ENCODE data around the gene DCDC1. TPM values are rescaled to one million over a fixed set of nuclear protein-coding genes. Genes with fewer than 3 reads are reported as not detected.

Gene DCDC1
- total RNA-seq, 6 donors from 2014 or later, result 0.11 to 25.2 (median 3.3) TPM

DNA sequence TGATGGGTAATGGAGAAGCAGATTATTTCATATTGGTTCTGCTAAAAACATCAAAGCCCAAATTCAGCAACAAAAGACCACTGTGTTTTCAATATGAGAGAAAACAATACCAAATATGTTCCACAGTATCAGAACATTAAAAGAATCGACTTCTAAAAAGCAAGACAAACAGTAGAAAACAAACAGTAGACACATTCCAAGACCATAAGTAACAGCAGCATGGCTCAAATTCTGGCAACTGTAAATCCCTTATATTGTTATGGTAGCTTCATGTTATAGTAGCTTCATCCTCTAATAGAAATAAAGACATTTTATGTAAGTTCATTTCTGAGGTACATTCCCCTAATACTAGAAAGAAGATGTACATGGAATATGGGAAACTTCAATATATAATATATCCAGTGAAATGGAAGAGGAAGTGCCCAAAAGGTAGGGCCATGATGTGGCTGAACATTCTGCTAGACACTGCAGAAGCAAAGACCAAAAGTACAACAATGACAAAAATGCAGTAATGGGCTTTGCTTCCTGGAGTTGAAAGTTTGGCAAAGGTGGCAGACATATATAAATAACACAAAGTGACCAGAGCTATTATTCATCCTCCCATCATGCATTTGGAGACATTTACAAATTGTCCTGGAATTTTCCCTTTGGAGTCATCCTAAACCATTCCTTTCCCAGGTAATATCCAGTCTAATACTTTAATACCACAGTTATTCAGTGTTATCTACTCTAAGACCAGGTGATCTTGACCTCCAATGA is 299.9 kb downstream of the DCDC1 start:
- H3K4me3 ChIP-seq, result no peak overlapping the region
- H3K9me3 ChIP-seq, result no peaks in the 10 kb centered on the region
- no peaks in the 10 kb centered on the region for H3K4me1 ChIP-seq
- H3K36me3 ChIP-seq, result no peaks in the 10 kb centered on the region
- ATAC-seq (ENCODE audit: low FRiP score in 2 of 2), result no peak
- no peak for TF ChIP-seq POLR2A (IDR thresholded peaks at IDR 0.05)
- no peak for TF ChIP-seq CTCF (IDR thresholded peaks at IDR 0.05)
- TF ChIP-seq POLR2AphosphoS5 (IDR thresholded peaks at IDR 0.05), result no peak
- no peak for TF ChIP-seq EP300 (IDR thresholded peaks at IDR 0.05)
- H3K27me3 ChIP-seq, result no peaks in the 10 kb centered on the region
- 46 to 68% methylated on average over 1 of the region's 1 CpG for WGBS, 2 donors
- no peak overlapping the region for H3K27ac ChIP-seq
- no peak for DNase-seq

DNA sequence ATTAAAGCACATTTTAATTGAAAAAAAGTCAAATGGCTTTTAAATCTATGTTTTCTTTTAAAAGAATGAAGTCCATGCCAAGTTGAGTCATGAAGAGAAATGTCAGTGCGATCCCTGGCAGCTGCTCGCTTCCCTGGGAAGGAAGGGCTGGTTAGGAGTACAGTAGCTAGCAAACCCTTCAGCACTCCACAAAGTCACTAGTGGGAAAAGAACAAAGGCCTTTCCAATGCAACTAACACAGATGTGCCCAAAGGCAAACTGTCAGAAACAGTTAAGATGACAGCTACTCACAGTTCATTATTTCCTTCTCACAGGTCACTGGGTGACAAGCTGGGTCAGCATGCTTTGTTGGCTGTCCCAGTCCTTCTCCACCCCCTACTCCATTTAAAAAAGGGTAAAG is 308.7 kb downstream of the DCDC1 start:
- Histone ChIP-seq H3K4me1 (no peaks in the 10 kb centered on the region), H3K27me3 (no peaks in the 10 kb centered on the region), H3K9me3 (no peaks in the 10 kb centered on the region), H3K36me3 (no peaks in the 10 kb centered on the region), H3K27ac (no peak overlapping the region), H3K4me3 (no peak overlapping the region)
- no peak for ATAC-seq (ENCODE audit: low FRiP score in 2 of 2)
- WGBS, 2 donors, result 44 to 52% methylated on average over 2 of the region's 2 CpGs
- no peak for DNase-seq
- TF ChIP-seq EP300 (IDR thresholded peaks at IDR 0.05) (no peak), POLR2A (IDR thresholded peaks at IDR 0.05) (no peak), POLR2AphosphoS5 (IDR thresholded peaks at IDR 0.05) (no peak), CTCF (IDR thresholded peaks at IDR 0.05) (no peak)

GRCh38 chr11:31059529-31059928 is 310.0 kb downstream of the DCDC1 start:
- Histone ChIP-seq H3K4me1 (no peaks in the 10 kb centered on the region), H3K9me3 (no peaks in the 10 kb centered on the region), H3K4me3 (no peak overlapping the region), H3K27me3 (no peaks in the 10 kb centered on the region), H3K36me3 (no peaks in the 10 kb centered on the region), H3K27ac (no peak overlapping the region)
- TF ChIP-seq POLR2AphosphoS5 (IDR thresholded peaks at IDR 0.05), result no peak
- no peak for TF ChIP-seq POLR2A (IDR thresholded peaks at IDR 0.05)
- TF ChIP-seq CTCF (IDR thresholded peaks at IDR 0.05), result no peak
- TF ChIP-seq EP300 (IDR thresholded peaks at IDR 0.05), result no peak
- no peak for DNase-seq
- ATAC-seq (ENCODE audit: low FRiP score in 2 of 2), result no peak

DNA sequence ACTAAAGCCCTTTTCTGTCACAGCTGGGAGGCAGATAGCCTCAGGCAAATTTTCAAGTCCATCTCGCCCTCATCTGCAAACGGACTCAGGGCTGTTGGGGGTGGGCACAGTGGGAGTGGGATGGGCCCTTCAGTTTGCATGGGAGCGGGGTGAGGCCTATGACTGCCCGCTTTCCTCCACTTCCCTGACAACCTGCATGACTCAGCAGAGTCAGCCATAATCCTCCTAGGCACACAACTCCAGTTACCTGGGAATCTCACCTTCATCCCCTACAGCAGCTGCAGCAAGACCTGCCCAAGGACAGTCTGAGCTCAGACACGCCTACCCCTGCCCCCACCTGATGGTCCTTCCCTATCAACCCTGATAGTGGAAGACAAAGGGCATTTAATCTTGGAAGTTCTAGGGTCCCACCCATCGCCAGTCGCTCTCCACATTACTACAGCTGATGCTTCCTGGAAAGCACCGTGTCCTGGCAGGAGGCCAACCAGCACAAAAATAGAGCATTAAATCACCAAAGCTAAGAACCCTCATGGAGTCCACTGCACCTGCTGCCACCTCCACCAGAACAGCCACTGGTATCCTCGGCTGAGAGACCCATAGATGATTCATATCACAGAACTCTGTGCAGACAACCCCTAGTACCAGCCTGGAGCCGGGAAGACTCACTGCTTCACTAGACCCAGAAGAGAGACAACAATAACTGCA is 319.3 kb downstream of the DCDC1 start:
- Histone ChIP-seq H3K27me3 (no peaks in the 10 kb centered on the region), H3K4me3 (no peak overlapping the region), H3K9me3 (peaks cover 0 to 3% (median 0%) of the 10 kb centered on the region in 4 donors), H3K36me3 (no peaks in the 10 kb centered on the region), H3K4me1 (no peaks in the 10 kb centered on the region), H3K27ac (no peak overlapping the region)
- 68 to 80% methylated on average over 4 to 10 of the region's 10 CpGs for WGBS, 2 donors
- ATAC-seq (ENCODE audit: low FRiP score in 2 of 2) (no peak), DNase-seq (no peak)
- TF ChIP-seq POLR2AphosphoS5 (IDR thresholded peaks at IDR 0.05) (no peak), CTCF (IDR thresholded peaks at IDR 0.05) (no peak), EP300 (IDR thresholded peaks at IDR 0.05) (no peak), POLR2A (IDR thresholded peaks at IDR 0.05) (no peak)
